Osteocyte (in vitro differentiated cells): ENCODE results near the gene NBL1. TPM values are rescaled to one million over a fixed set of nuclear protein-coding genes. Genes with fewer than 3 reads are reported as not detected.
A peak's percentile ranks its signal among the peaks of the same experiment; 100 is the strongest.

Source experiments
- DNase-seq: peaks from one replicate; pipeline ENCODE4 v3.0.0; 2021; ENCODE audit warnings: mixed read lengths; ENCODE audit not compliant: unreplicated experiment; ENCODE audit errors: extremely low spot score
- H3K27ac Mint-ChIP-seq: one replicate; pipeline ENCODE4 v1.8.0; 2021; ENCODE audit warnings: mild to moderate bottlenecking, mixed read lengths; ENCODE audit not compliant: unreplicated experiment
- H3K27me3 Mint-ChIP-seq: one replicate; pipeline ENCODE4 v1.8.0; 2021; ENCODE audit warnings: mixed read lengths; ENCODE audit not compliant: unreplicated experiment
- H3K36me3 Mint-ChIP-seq: one replicate; pipeline ENCODE4 v1.8.0; 2021; ENCODE audit warnings: mixed read lengths; ENCODE audit not compliant: unreplicated experiment
- H3K4me1 Mint-ChIP-seq: one replicate; pipeline ENCODE4 v1.8.0; 2021; ENCODE audit warnings: mixed read lengths; ENCODE audit not compliant: unreplicated experiment
- H3K4me3 Mint-ChIP-seq: one replicate; pipeline ENCODE4 v1.8.0; 2021; ENCODE audit warnings: mild to moderate bottlenecking, moderate library complexity, mixed read lengths; ENCODE audit not compliant: unreplicated experiment
- H3K9me3 Mint-ChIP-seq: one replicate; pipeline ENCODE4 v1.8.0; 2021; ENCODE audit warnings: mixed read lengths; ENCODE audit not compliant: unreplicated experiment
- CTCF ChIP-seq: fragments of 200-600 bp; sonication (generic); IDR thresholded peaks from 2 replicates; pipeline ENCODE4 v1.5.0; 2021; ENCODE audit warnings: antibody characterized with exemption, mild to moderate bottlenecking, moderate library complexity
- total RNA-seq: library from RNA; stranded (reverse); gene quantifications from 2 replicates; pipeline ENCODE4 v1.2.1, GENCODE V29; 2021

Gene NBL1
- total RNA-seq, 1 donor from 2014 or later = 547 TPM

GRCh38 chr1:19664453-19665185, 20.5 kb downstream of the NBL1 start, which contains the start of gene HTR6:
HTR6 (plus strand) TSS chr1:19664875; CDS start chr1:19665754, 879 bp downstream.
- Mint-ChIP-seq H3K9me3 (no peaks in the 10 kb centered on the region), H3K27me3 (peaks cover 48% of the 10 kb centered on the region), H3K27ac (no peak within 1 kb of the TSS), H3K4me3 (peak within 1 kb of the TSS; percentile 57), H3K36me3 (no peaks in the 10 kb centered on the region), H3K4me1 (peaks cover 9% of the 10 kb centered on the region)
- no peak for DNase-seq
- TF ChIP-seq CTCF = no peak

GRCh38 chr1:19665186-19665495, 21.0 kb downstream of the NBL1 start:
- H3K4me1 Mint-ChIP-seq = peaks cover 6% of the 10 kb centered on the region
- no peaks in the 10 kb centered on the region for H3K9me3 Mint-ChIP-seq
- TF ChIP-seq CTCF = no peak
- DNase-seq = no peak
- peaks cover 53% of the 10 kb centered on the region for H3K27me3 Mint-ChIP-seq
- H3K27ac Mint-ChIP-seq = no peak overlapping the region
- no peaks in the 10 kb centered on the region for H3K36me3 Mint-ChIP-seq
- peak overlapping the region; percentile 57 for H3K4me3 Mint-ChIP-seq

GRCh38 chr1:19665496-19666465, 21.7 kb downstream of the NBL1 start:
- DNase-seq = no peak
- Mint-ChIP-seq H3K36me3 (no peaks in the 10 kb centered on the region), H3K27ac (no peak overlapping the region), H3K27me3 (peaks cover 56% of the 10 kb centered on the region), H3K4me1 (peaks cover 6% of the 10 kb centered on the region), H3K9me3 (no peaks in the 10 kb centered on the region), H3K4me3 (peak overlapping the region; percentile 57)
- TF ChIP-seq CTCF = no peak

GRCh38 chr1:19668888-19669287, 24.8 kb downstream of the NBL1 start:
- peaks cover 4% of the 10 kb centered on the region for H3K4me1 Mint-ChIP-seq
- no peak for DNase-seq
- TF ChIP-seq CTCF = no peak
- H3K4me3 Mint-ChIP-seq = no peak overlapping the region
- H3K27ac Mint-ChIP-seq = no peak overlapping the region
- no peaks in the 10 kb centered on the region for H3K36me3 Mint-ChIP-seq
- peaks cover 52% of the 10 kb centered on the region for H3K27me3 Mint-ChIP-seq
- no peaks in the 10 kb centered on the region for H3K9me3 Mint-ChIP-seq

GRCh38 chr1:19670787-19671186, 26.7 kb downstream of the NBL1 start:
- Mint-ChIP-seq H3K4me3 (no peak overlapping the region), H3K27me3 (peaks cover 47% of the 10 kb centered on the region), H3K36me3 (no peaks in the 10 kb centered on the region), H3K4me1 (peaks cover 2% of the 10 kb centered on the region), H3K9me3 (no peaks in the 10 kb centered on the region), H3K27ac (no peak overlapping the region)
- no peak for DNase-seq
- TF ChIP-seq CTCF = no peak
